AG04449 (cell line): Measurements from ENCODE around the gene JADE3.

ENCODE experiments used
- CTCF ChIA-PET: fragments of 350-600 bp; formaldehyde crosslinking; extraction: SDS; loops from one replicate; lab custom pipeline; 2021; ENCODE audit warnings: antibody characterized with exemption; lab: Yijun Ruan, JAX
- POLR2A ChIA-PET: fragments of 400-600, 350-600 bp; formaldehyde crosslinking; extraction: SDS; loops from one replicate; lab custom pipeline; 2020; ENCODE audit warnings: antibody characterized with exemption, inconsistent platforms; lab: Yijun Ruan, JAX
- DNase-seq: peaks from one replicate; pipeline ENCODE4 v3.0.0-alpha.2; 2010; ENCODE audit warnings: low read depth, low spot score
- H3K4me3 ChIP-seq: 2 replicates; pipeline ENCODE4 v1.5.1; 2011; ENCODE audit warnings: low read depth, mild to moderate bottlenecking, control low read depth, low read length
- TF ChIP-seq, protein P1 (sequence below): IDR thresholded peaks from one replicate; pipeline ENCODE4 v1.5.1; 2011; ENCODE audit warnings: mild to moderate bottlenecking, moderate library complexity, low read length, control low read depth, inconsistent platforms; ENCODE audit not compliant: insufficient read depth; ENCODE audit errors: missing control alignments

Gene JADE3

DNA sequence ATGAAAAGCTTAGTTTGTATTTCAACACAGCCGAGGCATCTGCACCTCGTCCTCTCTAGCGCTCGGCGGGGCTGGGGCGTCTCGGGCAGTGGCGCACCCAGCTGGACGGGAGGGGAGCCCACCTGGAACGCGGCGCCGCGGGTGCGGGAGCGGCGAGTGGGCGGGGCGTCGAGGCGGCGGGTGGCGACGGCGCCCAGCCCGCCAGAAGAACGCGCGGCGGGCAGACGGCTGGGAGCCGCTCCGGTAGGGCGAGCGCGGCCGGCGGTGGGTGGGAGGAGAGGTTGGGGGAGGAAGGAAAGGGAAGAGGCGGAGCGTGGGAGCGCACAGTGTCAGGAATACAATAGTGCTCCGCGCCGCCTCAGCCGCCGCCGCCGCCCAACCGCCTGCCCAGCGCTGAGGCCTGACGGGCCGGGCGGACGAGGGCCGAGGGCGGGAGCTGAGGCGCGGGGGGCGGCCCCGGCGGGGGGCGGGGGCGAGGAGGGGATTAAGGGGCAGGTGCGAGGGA, at the start of gene JADE3:
TSS of gene JADE3 (plus strand) at position 324 of the 505 bp plus-strand sequence. CDS start 72,474 bp downstream, outside the sequence.
- CTCF ChIA-PET = interaction anchor here (0.7 to 5.5 kb wide), 8 partner anchors 9 to 118 kb away, joined by 3 to 32 read pairs (median 6); no protein-coding TSS in a partner anchor
- H3K4me3 ChIP-seq = peak within 1 kb of the TSS; percentile 64
- POLR2A ChIA-PET = no interaction called here
- DNase-seq = no peak
- TF ChIP-seq, protein P1, sequence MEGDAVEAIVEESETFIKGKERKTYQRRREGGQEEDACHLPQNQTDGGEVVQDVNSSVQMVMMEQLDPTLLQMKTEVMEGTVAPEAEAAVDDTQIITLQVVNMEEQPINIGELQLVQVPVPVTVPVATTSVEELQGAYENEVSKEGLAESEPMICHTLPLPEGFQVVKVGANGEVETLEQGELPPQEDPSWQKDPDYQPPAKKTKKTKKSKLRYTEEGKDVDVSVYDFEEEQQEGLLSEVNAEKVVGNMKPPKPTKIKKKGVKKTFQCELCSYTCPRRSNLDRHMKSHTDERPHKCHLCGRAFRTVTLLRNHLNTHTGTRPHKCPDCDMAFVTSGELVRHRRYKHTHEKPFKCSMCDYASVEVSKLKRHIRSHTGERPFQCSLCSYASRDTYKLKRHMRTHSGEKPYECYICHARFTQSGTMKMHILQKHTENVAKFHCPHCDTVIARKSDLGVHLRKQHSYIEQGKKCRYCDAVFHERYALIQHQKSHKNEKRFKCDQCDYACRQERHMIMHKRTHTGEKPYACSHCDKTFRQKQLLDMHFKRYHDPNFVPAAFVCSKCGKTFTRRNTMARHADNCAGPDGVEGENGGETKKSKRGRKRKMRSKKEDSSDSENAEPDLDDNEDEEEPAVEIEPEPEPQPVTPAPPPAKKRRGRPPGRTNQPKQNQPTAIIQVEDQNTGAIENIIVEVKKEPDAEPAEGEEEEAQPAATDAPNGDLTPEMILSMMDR = no peak

DNA sequence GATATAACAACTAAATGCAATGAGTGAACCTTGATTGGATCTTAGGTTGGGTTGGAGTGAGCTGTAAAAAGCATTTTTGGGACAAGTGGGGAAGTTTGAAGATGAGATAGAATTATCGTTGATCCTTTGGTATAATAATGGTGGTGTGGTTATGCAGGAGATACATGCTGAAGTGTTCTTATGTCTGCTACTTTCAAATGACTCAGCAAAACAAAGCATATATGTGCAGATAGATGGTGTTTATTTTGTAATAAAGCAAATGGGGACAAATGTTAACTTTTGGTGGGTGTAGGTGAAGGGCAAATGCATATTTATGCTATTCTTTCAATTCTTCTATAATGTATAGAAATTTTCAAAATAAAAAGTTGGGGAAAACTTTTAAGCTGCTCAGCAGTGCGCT, 49.1 kb upstream of the JADE3 start:
- no peak for DNase-seq
- TF ChIP-seq, protein P1 = no peak
- no peak overlapping the region for H3K4me3 ChIP-seq
- POLR2A ChIA-PET = no interaction called here
- CTCF ChIA-PET = no interaction called here

DNA sequence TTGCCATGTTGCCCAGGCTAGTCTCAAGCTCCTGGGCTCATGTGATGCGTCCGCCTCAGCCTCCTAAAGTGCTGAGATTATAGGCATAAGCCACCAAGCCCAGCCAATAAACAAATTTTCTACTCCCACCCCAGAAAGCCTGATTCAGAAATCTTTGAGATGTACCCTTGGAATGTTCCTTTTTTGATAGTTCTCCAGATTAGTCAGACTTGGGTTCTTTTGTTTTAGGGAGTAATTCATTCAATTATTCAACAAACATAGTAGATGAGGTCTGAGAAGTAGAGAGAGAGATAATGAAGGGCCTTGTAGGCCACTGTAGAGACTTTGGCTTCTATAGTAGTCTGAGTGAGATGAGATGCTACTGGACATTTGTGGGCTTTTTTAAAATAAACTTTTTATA, 47.6 kb upstream of the JADE3 start:
- no peak overlapping the region for H3K4me3 ChIP-seq
- no peak for DNase-seq
- TF ChIP-seq, protein P1 = no peak
- CTCF ChIA-PET = no interaction called here
- POLR2A ChIA-PET = no interaction called here

DNA sequence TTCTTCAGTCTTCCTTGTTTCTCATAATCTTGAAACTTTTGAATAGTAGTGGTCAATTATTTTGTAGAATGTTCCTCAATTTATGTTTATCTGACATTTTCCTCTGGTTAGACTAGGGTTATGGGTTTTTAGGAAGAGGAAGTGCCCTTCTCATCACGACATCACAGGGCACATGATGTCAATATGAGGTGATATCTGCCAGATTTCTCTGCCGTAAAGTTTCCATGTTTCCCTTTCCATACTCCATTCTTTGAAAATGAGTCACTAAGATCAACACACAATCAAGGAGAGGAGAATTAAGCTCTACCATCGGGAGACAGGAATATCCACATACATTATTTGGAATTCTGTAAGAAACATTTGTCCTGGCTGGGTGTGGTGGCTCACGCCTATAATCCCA, 46.9 kb upstream of the JADE3 start:
- no peak overlapping the region for H3K4me3 ChIP-seq
- ChIA-PET POLR2A (no interaction called here), CTCF (no interaction called here)
- no peak for DNase-seq
- TF ChIP-seq, protein P1 = no peak

DNA sequence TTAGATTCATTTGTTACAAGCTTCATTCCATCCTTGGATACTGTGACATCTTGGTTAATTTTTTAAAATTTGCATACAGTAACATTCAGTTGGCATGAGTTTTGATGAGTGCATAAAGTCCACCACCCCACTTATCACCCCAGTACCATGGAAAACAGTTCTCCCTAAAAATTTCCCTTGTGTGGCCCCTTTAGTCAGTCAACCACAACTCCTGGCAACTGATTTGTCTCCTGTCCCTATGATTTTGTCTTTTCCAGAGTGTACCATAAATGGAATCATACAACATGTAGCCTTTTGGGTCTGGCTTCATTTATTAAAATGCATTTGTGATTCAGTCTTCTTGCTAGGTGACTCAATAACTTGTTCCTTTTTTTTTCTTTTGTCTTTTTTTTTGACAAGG, 45.5 kb upstream of the JADE3 start:
- POLR2A ChIA-PET = no interaction called here
- CTCF ChIA-PET = no interaction called here

DNA sequence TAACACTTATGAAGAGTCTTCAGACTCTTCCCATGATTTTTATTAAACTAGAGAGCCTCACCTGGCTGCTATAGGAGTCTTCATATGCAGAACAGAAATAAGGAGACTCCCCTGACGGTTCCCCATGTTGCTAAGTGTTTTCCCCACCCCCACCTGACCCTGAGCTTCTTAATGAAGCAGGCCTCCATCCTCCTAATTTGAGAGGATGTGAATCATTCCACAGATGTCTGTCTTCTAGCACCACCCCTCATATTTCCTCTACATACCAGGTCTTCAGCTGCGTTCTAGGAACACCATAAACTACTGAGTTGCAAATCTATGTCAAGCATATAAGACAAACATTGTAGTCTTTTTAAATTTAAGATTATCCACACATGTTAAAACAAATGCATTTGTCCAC, 38.5 kb upstream of the JADE3 start:
- DNase-seq = no peak
- ChIA-PET POLR2A (no interaction called here), CTCF (interaction anchor here (1.4 to 2.5 kb wide), 2 partner anchors 29 to 157 kb away, joined by 4 to 5 read pairs; no protein-coding TSS in a partner anchor)
- H3K4me3 ChIP-seq = no peak overlapping the region
- TF ChIP-seq, protein P1 = no peak

More for the DNA sequence above, 45.5 kb upstream of the JADE3 start:
- no peak overlapping the region for H3K4me3 ChIP-seq
- TF ChIP-seq, protein P1 = no peak
- no peak for DNase-seq
